GM23338 (cell line): ENCODE measurements around the gene C16orf90. TPM values are rescaled to one million over a fixed set of nuclear protein-coding genes. Genes with fewer than 3 reads are reported as not detected.

Source experiments
- ATAC-seq: fragments of 200-7000 bp; cut with Tn5 transposase; 3 replicates; pipeline ENCODE4 v1.9.1; 2020
- DNase-seq: peaks from one replicate; pipeline ENCODE4 v3.0.0-alpha.2; 2015; ENCODE audit warnings: low spot score
- H2AFZ ChIP-seq: fragments of 200-600 bp; sonication (generic); 2 replicates; pipeline ENCODE4 v1.8.0; 2016; ENCODE audit warnings: antibody characterized with exemption, mild to moderate bottlenecking, moderate library complexity
- H3F3A ChIP-seq: fragments of 200-600 bp; sonication (generic); replicated peaks from 2 replicates; pipeline ENCODE4 v1.8.0; 2017; ENCODE audit warnings: antibody characterized with exemption, mixed run types, low read depth
- H3K27ac ChIP-seq: fragments of 200-600 bp; sonication (generic); 2 replicates; pipeline ENCODE4 v1.6.1; 2016; ENCODE audit warnings: low read depth
- H3K27me3 ChIP-seq: fragments of 200-600 bp; sonication (generic); 2 replicates; pipeline ENCODE4 v1.8.0; 2016; ENCODE audit warnings: mild to moderate bottlenecking, mixed run types, moderate library complexity; ENCODE audit not compliant: insufficient read depth
- H3K36me3 ChIP-seq: fragments of 200-600 bp; sonication (generic); 2 replicates; pipeline ENCODE4 v1.8.0; 2016; ENCODE audit warnings: mild to moderate bottlenecking; ENCODE audit not compliant: insufficient read depth
- H3K4me1 ChIP-seq: fragments of 200-600 bp; sonication (generic); 2 replicates; pipeline ENCODE4 v1.8.0; 2016; ENCODE audit warnings: mild to moderate bottlenecking, moderate library complexity; ENCODE audit not compliant: insufficient read depth
- H3K4me2 ChIP-seq: fragments of 200-600 bp; sonication (generic); 2 replicates; pipeline ENCODE4 v1.7.1; 2017; ENCODE audit warnings: mixed run types
- H3K4me3 ChIP-seq: fragments of 200-600 bp; sonication (generic); 2 replicates; pipeline ENCODE4 v1.6.1; 2016; ENCODE audit warnings: mixed run types
- H3K79me2 ChIP-seq: fragments of 200-600 bp; sonication (generic); replicated peaks from 2 replicates; pipeline ENCODE4 v1.8.0; 2017; ENCODE audit warnings: mild to moderate bottlenecking; ENCODE audit not compliant: insufficient read depth
- H3K9me2 ChIP-seq: fragments of 200-600 bp; sonication (generic); 2 replicates; pipeline ENCODE4 v1.8.0; 2017; ENCODE audit not compliant: insufficient read depth
- H4K20me1 ChIP-seq: fragments of 200-600 bp; sonication (generic); replicated peaks from 2 replicates; pipeline ENCODE4 v1.8.0; 2017; ENCODE audit warnings: mild to moderate bottlenecking; ENCODE audit not compliant: insufficient read depth
- H3K27ac Mint-ChIP-seq: 2 replicates; pipeline ENCODE4 v1.8.0; 2020; ENCODE audit warnings: inconsistent platforms, mild to moderate bottlenecking, moderate library complexity, mixed read lengths
- H3K27me3 Mint-ChIP-seq: 3 replicates; pipeline ENCODE4 v1.8.0; 2022; ENCODE audit warnings: low read depth, mild to moderate bottlenecking, moderate library complexity, mixed read lengths, inconsistent platforms; ENCODE audit not compliant: insufficient read depth, poor library complexity
- H3K36me3 Mint-ChIP-seq: 3 replicates; pipeline ENCODE4 v1.8.0; 2021; ENCODE audit warnings: low read depth, mild to moderate bottlenecking, inconsistent platforms, moderate library complexity, mixed read lengths
- H3K4me1 Mint-ChIP-seq: 3 replicates; pipeline ENCODE4 v1.8.0; 2020; ENCODE audit warnings: mild to moderate bottlenecking, inconsistent platforms, mixed read lengths
- H3K4me3 Mint-ChIP-seq: 3 replicates; pipeline ENCODE4 v1.8.0; 2021; ENCODE audit warnings: moderate library complexity, mild to moderate bottlenecking, inconsistent platforms, mixed read lengths
- H3K9me3 Mint-ChIP-seq: 3 replicates; pipeline ENCODE4 v1.8.0; 2020; ENCODE audit warnings: moderate library complexity, mild to moderate bottlenecking, inconsistent platforms, mixed read lengths
- CREB1 ChIP-seq: fragments of 250-450 bp; sonication (Bioruptor Pico); IDR thresholded peaks from 2 replicates; pipeline ENCODE4 v1.5.0; 2020; ENCODE audit warnings: low read depth, mild to moderate bottlenecking, moderate library complexity
- CTCF ChIP-seq, 2 experiments: fragments of 200-600 bp in 1 of 2; sonication (generic) in 1 of 2; conservative IDR thresholded peaks; 2 replicates each; pipeline versions ENCODE4 v1.5.1 to v1.6.1; 2016 to 2017; ENCODE audit warnings: antibody characterized with exemption in 2 of 2, low read depth in 2 of 2, mild to moderate bottlenecking in 2 of 2, moderate library complexity in 1 of 2
- ETS1 ChIP-seq: IDR thresholded peaks from 2 replicates; pipeline ENCODE4 v1.6.1; 2016; ENCODE audit warnings: antibody characterized with exemption
- EZH2 ChIP-seq: fragments of 200-600 bp; sonication (generic); IDR thresholded peaks from one replicate; pipeline ENCODE4 v1.8.0; 2017; ENCODE audit warnings: antibody characterized with exemption, mild to moderate bottlenecking, low read depth; ENCODE audit not compliant: unreplicated experiment
- EZH2phosphoT487 ChIP-seq: fragments of 200-600 bp; sonication (generic); IDR thresholded peaks from one replicate; pipeline ENCODE4 v1.8.1; 2018; ENCODE audit warnings: antibody characterized with exemption; ENCODE audit not compliant: unreplicated experiment
- JUNB ChIP-seq: IDR thresholded peaks from one replicate; pipeline ENCODE4 v1.6.1; 2016; ENCODE audit warnings: antibody characterized with exemption; ENCODE audit not compliant: unreplicated experiment
- NANOG ChIP-seq: IDR thresholded peaks from 2 replicates; pipeline ENCODE4 v1.6.1; 2016; ENCODE audit warnings: antibody characterized with exemption, borderline replicate concordance
- POLR2AphosphoS5 ChIP-seq: IDR thresholded peaks from 2 replicates; pipeline ENCODE4 v1.6.1; 2016; ENCODE audit warnings: antibody characterized with exemption, low read depth
- ZNF114 ChIP-seq: fragments of 250-450 bp; sonication (Bioruptor Pico); IDR thresholded peaks from 2 replicates; pipeline ENCODE4 v1.5.0; 2020; ENCODE audit warnings: mild to moderate bottlenecking, moderate library complexity
- polyA plus RNA-seq: library from polyadenylated mRNA; unstranded; fragments of >200 nt; fragmentation: Nextera tagmentation; extraction: Ambion mirVana; gene quantifications from 2 replicates; pipeline ENCODE4 v1.2.1, GENCODE V29; 2016
- total RNA-seq: library from RNA; depleted of rRNA; stranded (reverse); fragments of >200 nt; shearing (Covaris generic); gene quantifications from 2 replicates; pipeline ENCODE4 v1.2.3, GENCODE V29; 2014
- TF ChIP-seq, protein P1 (sequence below): IDR thresholded peaks from one replicate; pipeline ENCODE4 v1.6.1; 2018; ENCODE audit warnings: antibody characterized with exemption; ENCODE audit not compliant: unreplicated experiment

C16orf90 gene
- total and polyA plus RNA-seq, 2 experiments from 2014 or later, result not detected

DNA sequence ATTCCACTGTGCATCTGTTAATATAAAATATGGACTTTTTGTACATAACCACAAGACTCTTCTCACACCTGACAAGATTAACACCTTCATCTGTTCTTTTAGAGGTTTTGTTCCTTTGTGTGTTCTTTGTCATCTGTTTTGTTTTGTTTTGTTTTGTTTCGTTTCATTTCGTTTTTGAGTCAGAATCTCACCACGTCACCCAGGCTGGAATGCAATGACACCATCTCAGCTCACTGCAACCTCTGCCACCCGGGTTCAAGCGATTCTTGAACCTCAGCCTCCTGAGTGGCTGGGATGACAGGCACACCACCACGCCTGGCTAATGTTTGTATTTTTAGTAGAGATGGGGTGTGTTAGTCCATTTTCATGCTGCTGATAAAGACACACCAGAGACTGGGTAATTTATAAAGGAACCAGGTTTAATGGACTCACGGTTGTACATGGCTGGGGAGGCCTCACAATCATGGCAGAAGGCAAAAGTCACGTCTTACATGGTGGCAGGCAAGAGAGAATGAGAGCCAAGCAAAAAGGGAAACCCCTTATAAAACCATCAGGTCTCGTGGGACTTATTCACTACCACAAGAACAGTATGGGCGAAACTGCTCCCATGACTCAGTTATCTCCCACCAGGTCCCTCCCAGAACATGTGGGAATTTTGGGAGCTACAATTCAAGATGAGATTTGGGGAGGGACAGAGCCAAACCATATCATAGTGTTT, 22.3 kb downstream of the C16orf90 start (continued):
- TF ChIP-seq CTCF (conservative IDR thresholded peaks at IDR 0.05; ENCODE audit: low read depth in 2 of 2), result no peak
- TF ChIP-seq CREB1, result no peak
- no peak for TF ChIP-seq ETS1
- no peak for TF ChIP-seq ZNF114 (CRISPR knock-in tag)
- no peak for TF ChIP-seq NANOG
- TF ChIP-seq, protein P1, sequence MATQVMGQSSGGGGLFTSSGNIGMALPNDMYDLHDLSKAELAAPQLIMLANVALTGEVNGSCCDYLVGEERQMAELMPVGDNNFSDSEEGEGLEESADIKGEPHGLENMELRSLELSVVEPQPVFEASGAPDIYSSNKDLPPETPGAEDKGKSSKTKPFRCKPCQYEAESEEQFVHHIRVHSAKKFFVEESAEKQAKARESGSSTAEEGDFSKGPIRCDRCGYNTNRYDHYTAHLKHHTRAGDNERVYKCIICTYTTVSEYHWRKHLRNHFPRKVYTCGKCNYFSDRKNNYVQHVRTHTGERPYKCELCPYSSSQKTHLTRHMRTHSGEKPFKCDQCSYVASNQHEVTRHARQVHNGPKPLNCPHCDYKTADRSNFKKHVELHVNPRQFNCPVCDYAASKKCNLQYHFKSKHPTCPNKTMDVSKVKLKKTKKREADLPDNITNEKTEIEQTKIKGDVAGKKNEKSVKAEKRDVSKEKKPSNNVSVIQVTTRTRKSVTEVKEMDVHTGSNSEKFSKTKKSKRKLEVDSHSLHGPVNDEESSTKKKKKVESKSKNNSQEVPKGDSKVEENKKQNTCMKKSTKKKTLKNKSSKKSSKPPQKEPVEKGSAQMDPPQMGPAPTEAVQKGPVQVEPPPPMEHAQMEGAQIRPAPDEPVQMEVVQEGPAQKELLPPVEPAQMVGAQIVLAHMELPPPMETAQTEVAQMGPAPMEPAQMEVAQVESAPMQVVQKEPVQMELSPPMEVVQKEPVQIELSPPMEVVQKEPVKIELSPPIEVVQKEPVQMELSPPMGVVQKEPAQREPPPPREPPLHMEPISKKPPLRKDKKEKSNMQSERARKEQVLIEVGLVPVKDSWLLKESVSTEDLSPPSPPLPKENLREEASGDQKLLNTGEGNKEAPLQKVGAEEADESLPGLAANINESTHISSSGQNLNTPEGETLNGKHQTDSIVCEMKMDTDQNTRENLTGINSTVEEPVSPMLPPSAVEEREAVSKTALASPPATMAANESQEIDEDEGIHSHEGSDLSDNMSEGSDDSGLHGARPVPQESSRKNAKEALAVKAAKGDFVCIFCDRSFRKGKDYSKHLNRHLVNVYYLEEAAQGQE, result no peak

GRCh38 chr16:3471518-3472176, 23.6 kb downstream of the C16orf90 start:
- Mint-ChIP-seq H3K27me3 (peaks cover 6% of the 10 kb centered on the region), H3K27ac (no peak overlapping the region), H3K4me3 (no peak overlapping the region), H3K36me3 (peaks cover 17% of the 10 kb centered on the region), H3K4me1 (peaks cover 40% of the 10 kb centered on the region), H3K9me3 (no peaks in the 10 kb centered on the region; the same call in 1 of the 3 replicates)
- H2AFZ ChIP-seq, result no peak overlapping the region
- no peak overlapping the region for H3K27ac ChIP-seq
- no peaks in the 10 kb centered on the region for H3F3A ChIP-seq
- H3K36me3 ChIP-seq, result no peaks in the 10 kb centered on the region
- DNase-seq (no peak), ATAC-seq (no peak)
- no peak overlapping the region for H3K4me2 ChIP-seq
- no peak overlapping the region for H3K4me3 ChIP-seq
- H3K27me3 ChIP-seq, result no peaks in the 10 kb centered on the region
- H3K79me2 ChIP-seq, result peaks cover 93% of the 10 kb centered on the region
- peaks cover 28% of the 10 kb centered on the region for H4K20me1 ChIP-seq
- H3K4me1 ChIP-seq, result peaks cover 10% of the 10 kb centered on the region
- no peaks in the 10 kb centered on the region for H3K9me2 ChIP-seq
- TF ChIP-seq ZNF114 (CRISPR knock-in tag) (no peak), EZH2 (no peak), CTCF (conservative IDR thresholded peaks at IDR 0.05; ENCODE audit: low read depth in 2 of 2) (no peak), JUNB (no peak), EZH2phosphoT487 (no peak), POLR2AphosphoS5 (no peak)
